ENCODE data around the gene XPO4. TPM values are rescaled to one million over a fixed set of nuclear protein-coding genes. Genes with fewer than 3 reads are reported as not detected.
"Not testable (repeated sequence)": the region's sequence is repeated elsewhere in the genome, so short reads cannot be mapped to it uniquely, and the experiment has no call there.

XPO4 gene
- total RNA-seq, 3 donors from 2014 or later (not counting 1 experiment from before 2014, with no cell fraction given): 11.7 to 19.8 (median 19.7) TPM

- ATAC-seq: peak in 1 of 3 donors; percentile 61
- peak; percentile 89 for TF ChIP-seq CTCF (IDR thresholded peaks at IDR 0.05)
- 0% methylated on average over 1 of the region's 3 CpGs for WGBS (ENCODE audit: insufficient coverage)
- Histone ChIP-seq H3K9me3 (ENCODE audit: control insufficient read depth, insufficient read depth, low read length) (no peaks in the 10 kb centered on the region), H3K27me3 (ENCODE audit: control insufficient read depth, insufficient read depth, low read length) (no peaks in the 10 kb centered on the region), H3K4me1 (ENCODE audit: control insufficient read depth, insufficient read depth, low read length) (no peaks in the 10 kb centered on the region), H3K36me3 (ENCODE audit: control insufficient read depth, insufficient read depth, low read length) (no peaks in the 10 kb centered on the region), H3K27ac (ENCODE audit: low read length) (no peak overlapping the region), H3K4me3 (ENCODE audit: low read length) (no peak overlapping the region)
- H3K36me3 Mint-ChIP-seq: no peaks in the 10 kb centered on the region
- intact Hi-C loops (cut with micrococcal nuclease): loop anchor here (1.0 to 2.0 kb wide), 4 partner anchors 96 to 726 kb away; no protein-coding TSS in a partner anchor
- peaks cover 0 to 4% of the 10 kb centered on the region in 2 donors for H3K27me3 Mint-ChIP-seq (ENCODE audit: low read depth in 2 of 2)
- H3K4me3 Mint-ChIP-seq: no peak overlapping the region
- H3K27ac Mint-ChIP-seq: no peak overlapping the region
- H3K9me3 Mint-ChIP-seq: no peaks in the 10 kb centered on the region
- no peaks in the 10 kb centered on the region for H3K4me1 Mint-ChIP-seq
- DNase-seq: peak; percentile 52 to 84
These were observed 22.3 kb upstream of the XPO4 start for GRCh38 chr13:20924758-20925394.

GRCh38 chr13:20923272-20923671, 20.7 kb upstream of the XPO4 start:
- H3K9me3 Mint-ChIP-seq: no peaks in the 10 kb centered on the region
- H3K36me3 Mint-ChIP-seq: no peaks in the 10 kb centered on the region
- Histone ChIP-seq H3K27ac (ENCODE audit: low read length) (no peak overlapping the region), H3K9me3 (ENCODE audit: control insufficient read depth, insufficient read depth, low read length) (no peaks in the 10 kb centered on the region), H3K36me3 (ENCODE audit: control insufficient read depth, insufficient read depth, low read length) (no peaks in the 10 kb centered on the region), H3K4me3 (ENCODE audit: low read length) (no peak overlapping the region), H3K4me1 (ENCODE audit: control insufficient read depth, insufficient read depth, low read length) (no peaks in the 10 kb centered on the region), H3K27me3 (ENCODE audit: control insufficient read depth, insufficient read depth, low read length) (no peaks in the 10 kb centered on the region)
- intact Hi-C loops (cut with micrococcal nuclease): no loop called here
- ATAC-seq (no peak), DNase-seq (no peak)
- no peak for TF ChIP-seq CTCF (IDR thresholded peaks at IDR 0.05)
- H3K27me3 Mint-ChIP-seq (ENCODE audit: low read depth in 2 of 2): peaks cover 0 to 4% of the 10 kb centered on the region in 2 donors
- no peak overlapping the region for H3K4me3 Mint-ChIP-seq
- 96% methylated on average over 4 of the region's 4 CpGs for WGBS (ENCODE audit: insufficient coverage)
- H3K4me1 Mint-ChIP-seq: no peaks in the 10 kb centered on the region
- no peak overlapping the region for H3K27ac Mint-ChIP-seq

- peaks cover 0 to 6% of the 10 kb centered on the region in 2 donors for H3K27me3 Mint-ChIP-seq (ENCODE audit: low read depth in 2 of 2)
- ATAC-seq (peak in 1 of 3 donors; percentile 37), DNase-seq (no peak)
- intact Hi-C loops (cut with micrococcal nuclease): no loop called here
- no peak for TF ChIP-seq CTCF (IDR thresholded peaks at IDR 0.05)
- H3K4me3 Mint-ChIP-seq: no peak overlapping the region
- H3K4me1 Mint-ChIP-seq: no peaks in the 10 kb centered on the region
- Histone ChIP-seq H3K27ac (ENCODE audit: low read length) (no peak overlapping the region), H3K27me3 (ENCODE audit: control insufficient read depth, insufficient read depth, low read length) (no peaks in the 10 kb centered on the region), H3K9me3 (ENCODE audit: control insufficient read depth, insufficient read depth, low read length) (no peaks in the 10 kb centered on the region), H3K4me3 (ENCODE audit: low read length) (no peak overlapping the region), H3K36me3 (ENCODE audit: control insufficient read depth, insufficient read depth, low read length) (no peaks in the 10 kb centered on the region), H3K4me1 (ENCODE audit: control insufficient read depth, insufficient read depth, low read length) (no peaks in the 10 kb centered on the region)
- no peak overlapping the region for H3K27ac Mint-ChIP-seq
- no peaks in the 10 kb centered on the region for H3K9me3 Mint-ChIP-seq
- H3K36me3 Mint-ChIP-seq: no peaks in the 10 kb centered on the region
- 89% methylated on average over 4 of the region's 4 CpGs for WGBS (ENCODE audit: insufficient coverage)
These were observed 19.0 kb upstream of the XPO4 start for GRCh38 chr13:20921572-20921971.

GRCh38 chr13:20915676-20916075, 13.1 kb upstream of the XPO4 start:
- H3K4me3 ChIP-seq (ENCODE audit: low read length); H3K27ac Mint-ChIP-seq; H3K27me3 ChIP-seq (ENCODE audit: control insufficient read depth, insufficient read depth, low read length); H3K4me1 ChIP-seq (ENCODE audit: control insufficient read depth, insufficient read depth, low read length); intact Hi-C loops (cut with micrococcal nuclease); H3K9me3 ChIP-seq (ENCODE audit: control insufficient read depth, insufficient read depth, low read length); H3K36me3 Mint-ChIP-seq; H3K4me1 Mint-ChIP-seq; H3K36me3 ChIP-seq (ENCODE audit: control insufficient read depth, insufficient read depth, low read length); ATAC-seq; H3K4me3 Mint-ChIP-seq; DNase-seq; H3K9me3 Mint-ChIP-seq; H3K27ac ChIP-seq (ENCODE audit: low read length): not testable (repeated sequence)
- WGBS (ENCODE audit: insufficient coverage): 90% methylated on average over 6 of the region's 6 CpGs
- H3K27me3 Mint-ChIP-seq (ENCODE audit: low read depth in 2 of 2): peaks cover 7 to 11% of the 10 kb centered on the region in 2 donors

Data from natural killer cell (primary cell).